ENCODE measurements around the gene MEIS2.

Gene MEIS2
- 0 reads per million in 4 donors for total RNA-seq

GRCh38 chr15:37100109-37100965 lies at the start of gene MEIS2:
Gene MEIS2, minus strand, starts transcription at chr15:37100549. Its CDS starts 1,083 bp downstream, at chr15:37099466.
- DNase-seq, result peak in 1 of 5 donors; percentile 45

GRCh38 chr15:37149146-37149545 lies 48.8 kb upstream of the MEIS2 start:
- no peak for DNase-seq

GRCh38 chr15:37148714-37149113 lies 48.4 kb upstream of the MEIS2 start:
- DNase-seq, result no peak

DNA sequence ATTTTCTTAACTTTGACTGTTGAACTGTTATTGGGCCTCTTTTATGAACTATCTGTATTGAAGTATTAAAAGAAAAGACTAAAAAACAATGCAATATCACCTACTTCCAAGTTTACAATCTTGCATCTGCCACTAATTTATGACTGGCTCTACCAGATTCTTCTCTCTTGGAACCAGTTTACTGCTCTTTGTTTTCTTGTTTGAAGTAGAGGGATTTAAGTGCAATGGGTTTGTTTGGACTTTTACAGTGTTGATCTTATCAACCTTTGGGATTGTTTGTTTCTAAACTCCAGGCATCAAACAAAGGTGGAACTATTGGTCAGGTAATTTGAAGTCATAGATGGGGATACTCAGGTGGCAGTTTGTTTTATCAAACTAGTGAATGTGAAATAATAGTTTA lies 43.0 kb upstream of the MEIS2 start:
- no peak for DNase-seq

DNA sequence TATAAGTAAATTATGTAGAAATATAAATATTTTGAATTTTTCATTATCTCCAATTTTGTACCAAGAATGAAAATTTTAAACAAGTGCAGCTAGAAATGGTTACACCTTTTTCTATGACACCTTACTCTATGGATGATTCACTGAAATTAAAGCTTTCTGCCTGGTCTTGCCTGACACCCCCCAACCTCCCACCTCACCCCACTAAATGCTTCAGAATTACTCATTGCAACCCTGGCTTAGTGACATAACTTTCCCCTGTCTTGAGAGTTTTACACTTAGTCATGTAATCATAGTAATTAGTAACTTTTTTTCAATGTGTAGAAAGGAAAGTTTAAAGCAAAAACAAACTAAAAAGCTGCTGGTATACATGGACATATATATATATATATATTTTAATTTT lies 42.0 kb upstream of the MEIS2 start:
- no peak for DNase-seq

DNA sequence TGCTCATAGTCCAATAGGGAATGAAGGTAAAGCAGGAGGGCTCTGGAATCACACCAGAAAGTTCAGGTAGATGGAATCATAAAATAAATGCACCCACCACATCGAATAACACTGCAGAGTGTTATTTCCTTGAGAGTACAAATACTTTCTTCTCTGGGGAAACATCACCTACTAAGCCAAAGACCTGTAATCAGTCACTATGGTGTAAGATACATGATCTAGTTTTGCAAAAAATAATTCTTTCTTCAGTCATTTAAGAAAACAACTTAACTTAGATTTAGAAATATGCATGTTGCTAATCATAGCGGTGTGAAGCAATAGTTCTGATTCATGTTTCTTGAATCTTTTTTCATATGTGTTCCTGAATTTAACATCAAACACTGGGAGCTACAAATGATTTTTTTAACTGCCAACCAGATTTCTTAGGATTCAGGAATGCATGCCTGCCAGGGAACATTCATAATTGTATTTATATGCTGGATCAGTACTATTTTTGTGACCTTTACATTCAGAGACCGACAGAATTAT lies 40.2 kb upstream of the MEIS2 start:
- no peak for DNase-seq

DNA sequence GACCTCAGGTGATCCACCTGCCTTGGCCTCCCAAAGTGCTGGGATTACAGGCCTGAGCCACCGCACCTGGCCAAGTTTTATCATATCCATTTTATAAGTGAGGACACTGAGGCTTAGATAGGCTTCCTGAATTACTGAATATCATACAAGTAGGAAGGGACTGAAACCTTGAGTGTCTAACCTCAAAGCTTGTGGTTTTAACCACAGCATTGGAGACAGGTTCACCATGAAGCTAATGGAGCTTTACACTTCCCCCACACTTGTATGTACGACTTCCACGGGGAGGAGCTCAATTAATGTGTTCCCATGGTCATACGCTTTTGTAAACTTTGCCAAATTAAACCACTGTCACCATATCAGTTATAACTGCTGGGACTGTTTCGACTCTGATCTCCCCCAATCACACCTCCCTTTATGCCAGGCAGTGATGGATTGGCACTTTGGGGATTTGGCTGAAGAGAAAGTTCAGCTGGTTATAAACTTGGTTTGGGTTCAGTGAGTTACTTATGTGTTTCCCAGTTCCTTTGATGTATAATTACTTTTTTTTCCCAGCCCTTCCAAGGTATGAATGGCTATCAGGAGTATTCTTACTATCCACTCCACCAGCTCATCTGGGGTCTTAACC lies 38.4 kb upstream of the MEIS2 start:
- DNase-seq, result no peak

GRCh38 chr15:37137221-37137620 lies 36.9 kb upstream of the MEIS2 start:
- DNase-seq, result no peak

DNA sequence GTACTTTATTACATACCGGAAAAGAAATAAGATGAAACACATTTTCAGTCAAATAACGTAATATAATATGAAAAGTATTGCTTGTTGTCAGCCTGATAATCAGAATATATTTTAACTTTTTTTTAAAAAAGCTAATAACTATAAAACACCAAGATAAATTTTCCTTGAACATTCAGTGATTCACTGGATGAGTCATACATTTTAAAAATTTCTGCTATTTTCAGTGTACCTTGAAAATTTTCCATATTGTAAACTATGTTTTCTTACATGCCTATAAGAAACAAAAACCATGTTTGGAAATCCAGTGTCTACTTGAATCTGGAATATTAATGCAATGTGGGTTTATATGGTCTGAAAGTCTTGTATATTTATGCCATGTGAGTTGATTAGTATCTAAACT lies 36.3 kb upstream of the MEIS2 start:
- no peak for DNase-seq

DNA sequence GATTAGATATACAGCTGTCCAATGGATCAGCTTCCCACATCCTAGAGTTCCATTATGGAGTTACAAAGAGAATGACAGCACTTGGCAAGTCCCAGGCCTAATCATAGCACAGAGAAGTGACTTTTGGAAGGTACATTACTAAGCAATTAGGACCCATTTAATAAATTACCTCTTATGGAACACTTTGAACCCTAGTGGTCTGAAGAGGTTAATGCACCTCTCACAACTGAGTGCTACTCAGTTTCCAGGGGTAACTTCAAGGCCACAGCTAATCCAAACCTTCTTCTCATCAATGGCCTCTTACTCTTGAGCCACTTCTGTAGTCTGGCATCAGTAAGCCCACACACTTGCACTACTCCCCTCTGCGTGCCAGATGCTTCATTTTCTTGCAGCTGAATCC lies 34.9 kb upstream of the MEIS2 start:
- DNase-seq, result peak in 1 of 5 donors; percentile 1

- DNase-seq, result no peak
These were observed 34.4 kb upstream of the MEIS2 start for GRCh38 chr15:37134699-37135131.

GRCh38 chr15:37134244-37134643 lies 33.9 kb upstream of the MEIS2 start:
- no peak for DNase-seq

- DNase-seq, result no peak
These were observed 33.3 kb upstream of the MEIS2 start for GRCh38 chr15:37133602-37134001.

DNA sequence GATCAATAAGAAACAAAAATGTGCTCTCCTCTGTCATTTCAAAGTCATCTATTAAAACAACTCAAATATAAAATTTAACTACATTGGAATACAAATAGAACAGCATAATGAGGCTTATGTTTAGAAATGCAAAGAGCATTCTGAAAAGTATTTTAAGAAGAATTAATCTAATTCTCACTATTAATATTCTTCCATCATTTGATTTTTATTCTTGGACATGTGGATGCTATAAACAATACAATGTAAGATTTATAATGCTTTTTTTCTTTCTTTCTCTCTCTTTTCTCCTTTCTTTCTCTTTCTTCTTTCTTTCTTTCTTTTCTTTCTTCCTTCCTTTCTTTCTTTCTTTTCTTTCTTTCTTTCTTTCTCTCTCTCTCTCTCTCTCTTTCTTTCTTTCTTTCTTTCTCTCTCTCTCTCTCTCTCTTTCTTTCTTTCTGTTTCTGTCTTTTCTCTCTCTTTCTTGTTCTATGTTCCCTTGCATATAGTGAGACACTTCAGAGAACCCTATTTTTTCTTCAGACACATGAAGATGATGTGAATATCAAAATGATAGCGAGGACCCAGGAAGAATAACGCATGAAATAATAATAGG lies 32.6 kb upstream of the MEIS2 start:
- DNase-seq, result no peak

DNA sequence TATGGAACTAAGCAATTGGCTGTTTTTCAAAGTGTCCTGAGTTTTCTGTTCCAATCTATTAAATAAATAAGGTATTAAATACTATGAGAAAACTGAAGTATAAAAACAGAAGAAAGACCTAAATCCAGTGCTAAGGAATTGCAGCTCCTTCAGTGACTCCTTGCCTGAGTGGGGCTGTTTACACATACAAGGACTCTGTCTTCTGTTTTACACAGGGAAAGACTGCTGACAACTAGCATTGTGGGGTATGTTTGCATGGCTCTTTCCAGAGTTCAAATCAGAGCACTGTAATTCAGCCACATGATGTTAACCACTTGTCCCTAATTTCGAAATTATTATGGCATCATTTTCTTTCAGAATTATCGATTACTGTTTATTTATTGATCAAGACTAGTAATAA lies 31.3 kb upstream of the MEIS2 start:
- no peak for DNase-seq

GRCh38 chr15:37130356-37130755 lies 30.0 kb upstream of the MEIS2 start:
- no peak for DNase-seq

DNA sequence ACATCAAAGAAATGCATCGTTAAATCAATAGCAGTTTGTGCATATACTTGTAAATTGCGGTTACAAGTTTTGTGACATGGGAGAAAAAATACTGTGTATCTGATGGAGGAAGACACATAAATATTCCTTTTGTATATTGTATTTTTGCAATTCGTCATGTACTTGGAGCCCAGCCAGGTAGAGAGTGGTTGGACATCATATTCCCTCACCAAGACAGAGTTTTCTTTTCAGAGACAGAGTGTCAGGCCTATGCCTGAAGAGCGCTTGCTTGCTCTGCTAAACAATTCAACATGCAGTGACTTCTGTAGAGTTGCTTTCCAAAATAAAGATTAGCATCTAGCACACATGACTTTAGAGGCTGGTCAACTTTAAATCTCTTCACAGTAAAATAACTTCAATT lies 24.8 kb upstream of the MEIS2 start:
- no peak for DNase-seq

- no peak for DNase-seq
These were observed 24.0 kb upstream of the MEIS2 start for GRCh38 chr15:37124331-37124730.

GRCh38 chr15:37122703-37123102 lies 22.4 kb upstream of the MEIS2 start:
- DNase-seq, result no peak

DNA sequence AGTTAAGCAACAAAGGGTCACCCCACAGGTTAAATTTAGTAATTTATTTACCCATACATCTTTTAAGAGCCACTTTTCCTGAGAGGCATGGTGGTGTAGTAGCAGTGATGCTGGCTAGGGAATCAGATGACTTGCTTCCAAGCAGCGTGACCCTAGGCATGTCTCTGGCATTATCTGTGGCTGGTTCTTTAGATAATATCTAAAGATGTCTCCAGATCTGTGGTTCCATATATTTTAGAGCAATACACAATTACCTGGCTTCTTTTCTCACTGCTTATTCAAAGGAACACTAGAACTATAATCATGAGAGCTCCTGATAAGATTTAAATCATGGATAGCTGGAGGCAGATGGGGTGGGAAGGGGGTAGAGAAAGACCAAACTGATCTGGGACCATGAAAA lies 21.1 kb upstream of the MEIS2 start:
- no peak for DNase-seq

DNA sequence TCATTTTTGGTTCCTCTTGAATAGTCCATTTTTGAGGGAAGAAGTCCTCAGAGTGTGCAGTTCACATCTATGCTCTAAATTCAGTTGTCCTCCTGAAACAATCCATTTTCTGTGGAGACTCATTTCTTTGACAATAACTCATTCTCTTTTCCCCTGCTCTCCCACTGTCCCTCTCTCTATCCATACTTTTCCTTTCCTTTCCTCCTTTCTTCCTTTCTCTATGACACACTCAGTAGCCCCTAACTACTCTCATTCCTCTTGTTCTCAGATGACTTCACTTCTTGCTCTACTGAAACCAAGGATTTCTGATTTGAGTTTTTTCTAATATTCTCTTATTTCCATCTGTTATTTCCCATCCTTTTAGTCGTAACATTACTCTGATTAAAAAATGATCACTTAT lies 16.7 kb upstream of the MEIS2 start:
- DNase-seq, result no peak

- no peak for DNase-seq
These were observed 15.2 kb upstream of the MEIS2 start for GRCh38 chr15:37115538-37115937.

DNA sequence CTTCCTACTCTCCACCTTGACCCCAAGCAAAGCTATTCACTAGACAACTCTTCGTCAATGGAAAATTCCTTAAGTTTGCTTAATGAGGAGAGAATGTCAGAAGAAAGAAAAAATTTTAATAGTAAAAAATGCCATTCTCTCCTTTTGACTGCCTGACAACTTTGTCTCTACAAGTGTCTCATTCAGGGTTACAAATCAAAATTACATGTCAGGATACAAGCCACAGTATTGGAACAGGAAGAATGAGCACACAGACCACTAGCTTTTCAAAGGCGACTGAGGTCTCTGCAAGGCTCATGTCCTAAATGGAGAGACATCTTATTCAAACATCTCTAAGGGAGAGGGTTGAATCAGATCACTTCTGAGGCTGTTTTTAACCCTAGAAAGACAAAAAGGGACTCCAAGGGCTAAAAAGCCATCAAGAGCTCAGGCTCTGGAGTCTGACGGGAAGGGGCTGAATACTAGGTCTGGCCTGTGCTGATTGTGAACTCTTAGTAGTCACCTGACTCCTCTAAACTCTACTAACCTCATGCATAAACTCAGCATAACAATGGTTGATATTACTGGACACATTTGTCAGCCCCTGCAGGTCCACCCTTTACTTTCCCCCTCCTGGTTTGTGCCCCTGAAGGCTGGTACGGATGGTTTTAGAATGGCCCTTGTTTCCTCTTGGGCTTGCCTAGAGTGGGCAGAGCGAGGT lies 12.8 kb upstream of the MEIS2 start:
- DNase-seq, result no peak
